ENCODE data around the gene HMOX2.
A peak's percentile ranks its signal among the peaks of the same experiment; 100 is the strongest.

HMOX2 gene

GRCh38 chr16:4505356-4506147 is 29.4 kb downstream of the HMOX2 start:
- peak; percentile 48 for DNase-seq (ENCODE audit: low read depth)

- peak; percentile 31 for DNase-seq (ENCODE audit: low read depth)
These were observed 30.3 kb downstream of the HMOX2 start for GRCh38 chr16:4506450-4506849.

- DNase-seq (ENCODE audit: low read depth) = no peak
These were observed 31.6 kb downstream of the HMOX2 start for GRCh38 chr16:4507588-4508345.

GRCh38 chr16:4508806-4509205 is 32.6 kb downstream of the HMOX2 start:
- no peak for DNase-seq (ENCODE audit: low read depth)

- DNase-seq (ENCODE audit: low read depth) = no peak
These were observed 33.2 kb downstream of the HMOX2 start for GRCh38 chr16:4509420-4509819.

GRCh38 chr16:4510131-4510530 is 33.9 kb downstream of the HMOX2 start:
- no peak for DNase-seq (ENCODE audit: low read depth)

GRCh38 chr16:4510747-4511426 is 34.7 kb downstream of the HMOX2 start:
- no peak for DNase-seq (ENCODE audit: low read depth)

- DNase-seq (ENCODE audit: low read depth) = no peak
These were observed 35.4 kb downstream of the HMOX2 start for GRCh38 chr16:4511441-4512082.

- DNase-seq (ENCODE audit: low read depth) = no peak
These were observed 36.3 kb downstream of the HMOX2 start for GRCh38 chr16:4512473-4512872.

GRCh38 chr16:4513086-4513860 is 37.1 kb downstream of the HMOX2 start:
- no peak for DNase-seq (ENCODE audit: low read depth)

- no peak for DNase-seq (ENCODE audit: low read depth)
These were observed 37.7 kb downstream of the HMOX2 start for GRCh38 chr16:4513881-4514280.

- no peak for DNase-seq (ENCODE audit: low read depth)
These were observed 38.4 kb downstream of the HMOX2 start for GRCh38 chr16:4514606-4515005.

GRCh38 chr16:4515611-4516233 is 39.5 kb downstream of the HMOX2 start:
- no peak for DNase-seq (ENCODE audit: low read depth)

GRCh38 chr16:4517812-4518680 is 41.8 kb downstream of the HMOX2 start:
- DNase-seq (ENCODE audit: low read depth) = no peak

- DNase-seq (ENCODE audit: low read depth) = no peak
These were observed 43.3 kb downstream of the HMOX2 start for GRCh38 chr16:4519274-4520058.

- DNase-seq (ENCODE audit: low read depth) = no peak
These were observed 44.7 kb downstream of the HMOX2 start for GRCh38 chr16:4520913-4521312.

GRCh38 chr16:4522051-4522581 is 45.9 kb downstream of the HMOX2 start:
- no peak for DNase-seq (ENCODE audit: low read depth)

- DNase-seq (ENCODE audit: low read depth) = no peak
These were observed 47.5 kb downstream of the HMOX2 start for GRCh38 chr16:4523686-4524085.

- DNase-seq (ENCODE audit: low read depth) = no peak
These were observed 48.4 kb downstream of the HMOX2 start for GRCh38 chr16:4524571-4524970.

All from stimulated activated CD8-positive, alpha-beta memory T cell treated with anti-CD3 and anti-CD28 coated beads, Interleukin-15, amount 100 ng/mL, for 1 hour (primary cell).